ENCODE results near the gene RPP21.

Gene RPP21

GRCh38 chr6:30391240-30391639 is 46.3 kb downstream of the RPP21 start:
- no peak for DNase-seq

GRCh38 chr6:30394139-30394538 is 49.2 kb downstream of the RPP21 start:
- no peak for DNase-seq
